ENCODE results near the gene MYO3B.
"Not testable (repeated sequence)": the region's sequence is repeated elsewhere in the genome, so short reads cannot be mapped to it uniquely, and the experiment has no call there.

The MYO3B gene

GRCh38 chr2:170240629-170241028, 62.7 kb downstream of the MYO3B start:
- DNase-seq = no peak

- DNase-seq = no peak
Observed at GRCh38 chr2:170241756-170242155, 63.8 kb downstream of the MYO3B start.

- DNase-seq = no peak
Observed at GRCh38 chr2:170243118-170243837, 65.3 kb downstream of the MYO3B start.

GRCh38 chr2:170243898-170244297, 66.0 kb downstream of the MYO3B start:
- no peak for DNase-seq

GRCh38 chr2:170244555-170244954, 66.6 kb downstream of the MYO3B start:
- no peak for DNase-seq

- DNase-seq = no peak
Observed at GRCh38 chr2:170245312-170245711, 67.4 kb downstream of the MYO3B start.

GRCh38 chr2:170247333-170247732, 69.4 kb downstream of the MYO3B start:
- DNase-seq = no peak

GRCh38 chr2:170247882-170248393, 70.0 kb downstream of the MYO3B start:
- no peak for DNase-seq

- DNase-seq = no peak
Observed at GRCh38 chr2:170248574-170249393, 70.8 kb downstream of the MYO3B start.

- no peak for DNase-seq
Observed at GRCh38 chr2:170249761-170250160, 71.8 kb downstream of the MYO3B start.

GRCh38 chr2:170250584-170250983, 72.6 kb downstream of the MYO3B start:
- no peak for DNase-seq

- DNase-seq = no peak
Observed at GRCh38 chr2:170252414-170252813, 74.5 kb downstream of the MYO3B start.

- DNase-seq = no peak
Observed at GRCh38 chr2:170253721-170254230, 75.8 kb downstream of the MYO3B start.

- DNase-seq = no peak
Observed at GRCh38 chr2:170254293-170254732, 76.4 kb downstream of the MYO3B start.

GRCh38 chr2:170255137-170255536, 77.2 kb downstream of the MYO3B start:
- no peak for DNase-seq

GRCh38 chr2:170255971-170256370, 78.0 kb downstream of the MYO3B start:
- no peak for DNase-seq

- no peak for DNase-seq
Observed at GRCh38 chr2:170258382-170258781, 80.4 kb downstream of the MYO3B start.

- no peak for DNase-seq
Observed at GRCh38 chr2:170260188-170260587, 82.2 kb downstream of the MYO3B start.

- no peak for DNase-seq
Observed at GRCh38 chr2:170261566-170261965, 83.6 kb downstream of the MYO3B start.

- no peak for DNase-seq
Observed at GRCh38 chr2:170262343-170262742, 84.4 kb downstream of the MYO3B start.

- DNase-seq = no peak
Observed at GRCh38 chr2:170262806-170263205, 84.9 kb downstream of the MYO3B start.

GRCh38 chr2:170263728-170264521, 86.0 kb downstream of the MYO3B start:
- DNase-seq = not testable (repeated sequence)

- no peak for DNase-seq
Observed at GRCh38 chr2:170264522-170264860, 86.5 kb downstream of the MYO3B start.
